SKM-1 (cell line): ENCODE data around the gene LAMB1.
"Not testable (repeated sequence)": the region's sequence is repeated elsewhere in the genome, so short reads cannot be mapped to it uniquely, and the experiment has no call there.

Experiments used
- DNase-seq: peaks from one replicate; lab custom pipeline; 2025; ENCODE audit not compliant: unreplicated experiment; lab: John Stamatoyannopoulos, UW

Gene LAMB1

DNA sequence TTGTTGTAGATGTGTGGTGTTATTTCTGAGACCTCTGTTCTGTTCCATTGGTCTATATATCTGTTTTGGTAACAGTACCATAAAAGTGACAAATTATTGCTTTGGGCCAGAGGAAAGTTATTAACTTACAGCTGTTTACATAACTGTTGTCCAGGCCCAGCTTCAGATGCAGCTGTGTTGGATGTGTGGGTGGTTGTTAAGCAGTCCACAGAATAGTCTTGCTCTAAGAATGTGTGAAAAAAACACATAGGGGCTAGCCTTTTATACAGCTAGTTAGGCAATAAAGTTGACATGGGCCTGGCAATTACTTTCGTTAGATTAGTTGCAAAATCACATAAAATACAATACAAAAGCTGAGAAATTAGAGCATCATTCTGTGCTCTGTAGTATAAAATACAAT, 80.1 kb downstream of the LAMB1 start:
- no peak for DNase-seq

DNA sequence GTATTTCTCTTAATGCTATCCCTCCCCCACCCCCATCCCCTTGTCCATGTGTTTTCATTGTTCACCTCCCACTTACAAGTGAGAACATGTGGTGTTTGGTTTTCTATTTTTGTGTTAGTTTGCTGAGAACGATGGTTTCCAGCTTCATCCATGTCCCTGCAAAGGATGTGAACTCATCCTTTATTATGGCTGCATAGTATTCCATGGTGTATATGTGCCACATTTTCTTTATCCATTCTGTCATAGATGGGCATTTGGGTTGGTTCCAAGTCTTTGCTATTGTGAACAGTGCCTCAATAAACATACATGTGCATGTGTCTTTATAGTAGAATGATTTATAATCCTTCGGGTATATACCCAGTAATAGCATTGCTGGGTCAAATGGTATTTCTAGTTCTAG, 81.1 kb downstream of the LAMB1 start:
- DNase-seq: not testable (repeated sequence)

DNA sequence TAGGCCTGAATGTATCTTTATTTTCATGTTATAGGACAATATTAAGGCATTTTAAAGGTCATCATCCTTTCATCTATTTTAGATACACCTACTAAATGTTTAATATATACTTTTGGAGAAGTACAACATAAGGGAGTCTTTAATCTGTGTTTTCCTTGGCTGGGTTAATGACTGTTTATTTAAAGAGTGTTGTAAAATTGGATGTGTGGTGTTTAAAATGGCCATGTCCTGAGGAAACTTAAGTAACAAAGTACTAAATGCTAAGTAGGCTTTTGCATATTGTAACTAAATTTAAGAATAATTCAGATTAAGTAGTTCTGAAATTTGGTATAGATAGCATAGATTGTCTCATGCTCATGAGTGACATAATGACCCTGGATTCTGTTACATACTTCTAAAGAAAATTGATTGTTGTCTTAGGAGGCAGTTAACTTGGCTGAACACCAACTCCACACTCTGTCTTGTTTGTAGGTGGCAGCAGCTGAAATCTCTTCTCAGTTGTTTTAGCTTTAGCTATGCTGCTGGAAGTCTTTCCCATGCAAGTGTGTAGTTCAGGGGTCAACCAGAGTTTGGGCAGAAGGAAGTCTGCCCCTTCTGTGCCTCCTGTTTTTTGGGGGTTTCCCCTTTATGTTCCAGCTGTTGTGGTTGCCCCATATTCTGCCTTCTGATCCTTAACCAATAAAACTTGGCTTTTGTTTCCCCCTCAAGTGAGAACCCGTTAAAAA, 82.8 kb downstream of the LAMB1 start:
- DNase-seq: no peak

DNA sequence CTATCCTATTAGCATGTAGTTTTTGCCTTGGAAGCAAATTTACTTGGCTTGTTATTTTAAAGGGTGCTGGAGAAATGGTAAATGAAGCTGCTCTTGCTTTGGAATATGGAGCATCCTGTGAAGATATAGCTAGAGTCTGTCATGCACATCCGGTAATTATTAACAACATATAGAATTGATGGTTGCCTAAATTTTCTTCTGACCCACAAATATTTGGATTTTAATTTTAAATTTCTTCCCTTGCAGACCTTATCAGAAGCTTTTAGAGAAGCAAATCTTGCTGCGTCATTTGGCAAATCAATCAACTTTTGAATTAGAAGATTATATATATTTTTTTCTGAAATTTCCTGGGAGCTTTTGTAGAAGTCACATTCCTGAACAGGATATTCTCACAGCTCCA, 84.0 kb downstream of the LAMB1 start:
- no peak for DNase-seq

DNA sequence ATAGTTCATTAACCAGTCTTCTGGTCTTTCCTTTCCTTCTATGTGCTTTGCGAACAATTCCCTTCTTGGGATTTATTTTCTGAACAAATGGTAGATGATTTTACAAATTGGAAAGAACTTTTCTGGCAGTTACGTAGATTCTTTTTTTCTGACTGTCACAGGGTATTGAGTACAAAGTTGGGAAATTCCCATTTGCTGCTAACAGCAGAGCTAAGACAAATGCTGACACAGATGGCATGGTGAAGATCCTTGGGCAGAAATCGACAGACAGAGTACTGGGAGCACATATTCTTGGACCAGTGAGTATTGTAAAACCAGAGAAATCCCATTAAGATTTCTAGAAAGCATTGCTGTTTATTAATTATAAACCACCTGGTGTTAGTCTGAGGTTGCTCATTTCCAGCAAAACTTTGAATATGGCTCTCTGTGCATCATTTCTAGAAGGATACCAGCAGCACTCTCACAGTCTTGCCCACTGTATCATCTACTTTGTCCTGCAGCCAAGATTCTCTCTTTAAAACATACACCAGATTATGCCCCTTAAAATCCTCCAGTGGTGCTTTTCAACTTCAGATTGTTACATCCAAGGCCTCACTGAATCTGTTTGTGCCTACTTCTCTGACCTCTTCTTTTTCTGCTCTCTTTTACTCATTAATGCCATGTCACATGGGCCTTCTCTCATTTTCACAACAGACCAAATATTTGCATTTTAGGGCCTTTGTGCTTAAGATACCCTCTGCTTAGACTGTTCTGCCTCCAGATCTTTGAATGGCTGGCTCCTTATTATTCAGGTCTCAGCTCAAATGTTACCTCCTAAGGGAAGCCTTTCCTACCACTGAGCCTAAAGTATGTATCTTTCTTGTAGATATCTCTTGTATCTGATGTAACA, 85.0 kb downstream of the LAMB1 start:
- no peak for DNase-seq

DNA sequence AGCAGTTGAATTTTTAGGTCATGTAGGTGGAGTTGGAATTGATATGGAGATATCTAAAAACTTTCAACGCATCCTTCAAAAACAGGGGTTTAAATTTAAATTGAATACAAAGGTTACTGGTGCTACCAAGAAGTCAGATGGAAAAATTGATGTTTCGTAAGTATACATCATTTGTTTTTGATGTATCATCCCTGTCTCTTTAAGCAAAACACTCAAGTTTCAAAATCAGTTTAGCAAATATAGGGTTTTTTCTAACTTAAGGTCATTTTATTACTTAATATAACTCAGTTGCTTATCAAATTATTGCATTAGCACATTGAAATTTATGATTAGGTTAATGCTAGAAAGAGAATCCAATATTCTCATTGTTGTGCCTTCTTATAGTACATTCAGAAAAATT, 87.4 kb downstream of the LAMB1 start:
- no peak for DNase-seq

DNA sequence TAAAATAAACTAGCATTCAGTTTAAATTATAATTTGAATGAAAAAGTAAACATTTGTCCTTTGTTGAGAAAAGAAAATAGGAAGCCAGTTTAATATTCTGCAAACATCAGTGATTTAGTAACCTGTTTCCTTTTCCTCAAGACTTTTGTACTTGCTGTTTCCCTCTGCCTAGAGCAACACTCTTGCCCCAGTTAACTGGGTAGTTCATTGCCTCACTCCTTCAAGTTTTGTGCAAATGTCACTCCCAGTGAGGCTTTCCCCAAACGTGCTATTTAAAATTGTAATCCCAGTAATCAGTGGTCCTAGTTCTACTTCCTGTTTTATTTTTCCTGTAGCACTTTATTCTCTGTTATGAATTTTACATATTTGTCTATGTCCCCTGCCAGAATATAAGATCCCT, 88.1 kb downstream of the LAMB1 start:
- DNase-seq: no peak

DNA sequence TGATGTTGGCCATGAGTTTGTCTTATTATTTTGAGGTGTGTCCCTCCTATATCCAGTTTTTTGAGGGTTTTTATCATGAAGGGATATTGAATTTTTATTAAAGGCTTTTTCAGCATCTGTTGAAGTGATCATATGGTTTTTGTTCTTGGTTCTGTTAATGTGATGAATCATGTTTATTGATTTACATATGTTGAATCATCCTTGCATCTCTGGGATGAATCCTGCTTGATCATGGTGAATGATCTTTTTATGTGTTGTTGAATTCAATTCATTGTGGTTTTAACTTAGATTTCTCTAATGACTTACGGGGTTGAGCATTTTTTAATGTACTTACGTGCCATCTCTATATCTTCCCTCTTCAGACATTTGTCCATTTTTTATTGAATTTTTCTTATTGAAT, 89.1 kb downstream of the LAMB1 start:
- DNase-seq: no peak

DNA sequence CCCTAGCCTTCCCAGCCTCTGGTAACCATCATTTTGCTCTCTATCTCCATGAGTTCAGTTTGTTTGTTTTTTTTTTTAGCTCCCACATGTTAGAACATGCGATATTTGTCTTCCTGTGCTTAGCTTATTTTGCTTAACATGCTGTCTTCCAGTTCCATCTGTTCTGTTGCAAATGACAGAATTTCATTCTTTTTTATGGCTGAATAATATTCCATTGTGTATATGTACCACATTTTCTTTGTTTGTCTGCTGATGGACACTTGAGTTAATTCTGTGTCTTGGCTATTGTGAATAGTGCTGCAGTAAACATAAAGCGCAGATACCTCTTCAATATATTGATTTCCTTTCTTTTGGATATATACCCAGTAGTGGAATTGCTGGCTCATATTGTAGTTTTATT, 91.0 kb downstream of the LAMB1 start:
- no peak for DNase-seq

DNA sequence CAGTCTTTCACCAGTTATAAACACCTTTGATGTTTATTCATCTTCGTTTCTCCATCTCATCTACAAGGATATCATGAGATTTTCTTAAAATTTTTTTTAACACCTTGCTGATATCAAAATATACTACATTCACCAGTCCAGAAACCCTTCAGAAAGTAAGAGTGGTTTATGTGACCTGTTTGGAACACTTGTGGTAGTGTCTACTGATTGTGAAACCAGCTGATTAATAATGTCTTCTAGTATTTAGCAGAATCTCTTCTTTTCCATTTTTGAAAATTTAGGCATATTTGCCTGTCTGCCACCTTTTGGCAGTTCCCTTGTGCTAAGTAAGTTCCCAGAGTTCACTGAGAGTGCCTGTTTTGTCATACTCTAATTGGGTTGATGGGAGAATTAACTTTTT, 93.5 kb downstream of the LAMB1 start:
- no peak for DNase-seq

DNA sequence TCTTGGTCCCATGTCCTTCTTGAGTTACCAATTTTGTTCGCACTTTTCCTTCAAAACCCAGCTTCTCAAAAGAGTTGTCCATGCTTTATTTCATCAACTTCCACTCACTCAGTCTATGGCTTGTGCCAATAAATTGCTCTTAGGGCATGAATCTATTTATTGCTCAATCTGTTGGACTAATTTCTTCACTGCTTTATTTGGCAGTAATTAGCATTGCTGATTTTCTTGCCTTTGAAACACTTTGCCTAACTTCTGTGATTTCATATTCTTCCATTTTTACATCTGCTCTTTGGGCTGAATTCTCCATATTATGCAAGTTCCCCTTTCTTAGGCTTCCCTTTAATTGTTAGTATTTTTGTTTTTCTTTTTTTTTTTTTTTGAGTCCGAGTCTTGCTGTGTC, 95.2 kb downstream of the LAMB1 start:
- DNase-seq: no peak

DNA sequence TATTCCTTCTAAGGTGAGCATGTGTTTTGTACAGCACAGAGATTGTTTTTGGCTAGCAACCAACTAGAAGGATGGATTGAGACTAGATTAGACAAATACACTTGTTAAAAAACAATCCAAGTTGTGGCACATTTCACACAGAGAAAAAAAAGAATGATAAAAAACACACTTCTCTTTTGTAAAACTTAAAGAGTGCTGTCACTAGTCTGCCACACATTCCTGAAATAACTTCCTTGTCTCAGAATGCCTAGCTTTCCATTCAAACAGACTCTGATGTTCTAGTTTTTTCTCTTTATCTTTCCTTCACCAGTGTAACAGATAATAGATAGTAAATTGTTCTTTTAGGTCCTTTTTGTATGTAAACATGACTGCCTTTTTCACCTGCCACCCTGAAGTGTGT, 100.6 kb downstream of the LAMB1 start:
- DNase-seq: no peak

DNA sequence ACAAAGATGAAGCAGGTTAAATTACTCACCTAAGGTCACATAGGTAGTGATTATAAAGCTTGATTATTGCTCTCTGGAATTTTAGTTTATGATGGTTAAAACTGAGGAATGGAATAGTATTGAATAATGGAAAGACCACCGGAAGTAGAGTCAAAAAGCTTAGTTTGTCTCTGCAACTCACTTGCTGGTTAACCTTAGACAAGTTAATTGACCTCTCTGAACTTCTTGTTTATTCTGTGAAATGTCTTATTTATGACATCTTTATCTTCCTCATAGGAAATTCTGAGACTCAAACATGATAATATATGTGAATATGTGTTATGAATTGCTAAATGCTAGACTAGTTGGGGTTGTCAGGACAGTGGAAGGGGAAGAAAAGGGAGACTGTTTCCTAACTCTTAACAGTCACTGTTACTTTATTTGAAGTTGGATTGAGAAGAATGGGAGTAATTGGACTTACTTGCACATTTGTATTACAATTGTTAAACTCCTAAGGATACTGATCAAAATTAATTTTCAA, 102.4 kb downstream of the LAMB1 start:
- DNase-seq: no peak

DNA sequence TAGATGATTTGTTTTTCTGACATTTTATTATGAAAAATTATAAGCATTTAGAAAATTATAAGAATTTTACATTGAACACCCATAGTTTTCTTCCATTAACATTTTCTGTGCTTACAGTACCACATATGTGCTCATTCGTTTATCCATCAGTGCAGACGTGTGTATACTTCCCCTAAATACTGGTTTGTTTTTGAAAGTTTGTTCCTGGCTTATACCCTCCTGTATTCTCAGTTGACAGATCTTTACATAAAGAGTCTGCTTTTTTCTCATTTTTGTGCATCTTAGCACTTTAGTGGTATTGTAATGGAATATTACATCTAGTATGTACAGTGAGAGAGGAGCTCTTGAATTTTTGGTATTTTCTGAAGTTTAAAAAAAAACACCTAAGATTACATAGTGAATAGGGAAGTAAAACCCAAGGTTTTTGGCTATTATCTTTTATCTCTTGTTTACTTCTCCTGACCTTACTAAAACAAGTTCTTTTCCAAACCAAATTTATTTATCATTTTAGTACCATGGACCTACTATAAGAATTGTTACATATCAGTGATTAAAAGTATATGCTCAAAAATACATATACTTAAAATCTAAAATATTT, 103.9 kb downstream of the LAMB1 start:
- DNase-seq: no peak

DNA sequence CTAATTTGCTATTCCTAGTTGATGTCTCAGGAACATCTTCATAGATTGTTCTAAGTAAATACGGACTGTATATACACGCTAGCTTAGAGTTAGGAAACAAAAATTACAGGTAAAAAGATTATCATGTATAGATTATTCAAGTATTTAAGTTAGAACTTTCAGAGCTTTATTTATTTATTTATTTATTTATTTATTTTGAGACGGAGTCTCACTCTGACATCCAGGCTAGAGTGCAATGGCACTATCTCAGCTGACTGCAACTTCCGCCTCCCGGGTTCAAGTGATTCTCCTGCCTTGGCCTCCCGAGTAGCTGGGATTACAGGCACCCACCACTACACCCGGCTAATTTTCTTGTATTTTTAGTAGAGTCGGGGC, 110.6 kb downstream of the LAMB1 start:
- DNase-seq: not testable (repeated sequence)

DNA sequence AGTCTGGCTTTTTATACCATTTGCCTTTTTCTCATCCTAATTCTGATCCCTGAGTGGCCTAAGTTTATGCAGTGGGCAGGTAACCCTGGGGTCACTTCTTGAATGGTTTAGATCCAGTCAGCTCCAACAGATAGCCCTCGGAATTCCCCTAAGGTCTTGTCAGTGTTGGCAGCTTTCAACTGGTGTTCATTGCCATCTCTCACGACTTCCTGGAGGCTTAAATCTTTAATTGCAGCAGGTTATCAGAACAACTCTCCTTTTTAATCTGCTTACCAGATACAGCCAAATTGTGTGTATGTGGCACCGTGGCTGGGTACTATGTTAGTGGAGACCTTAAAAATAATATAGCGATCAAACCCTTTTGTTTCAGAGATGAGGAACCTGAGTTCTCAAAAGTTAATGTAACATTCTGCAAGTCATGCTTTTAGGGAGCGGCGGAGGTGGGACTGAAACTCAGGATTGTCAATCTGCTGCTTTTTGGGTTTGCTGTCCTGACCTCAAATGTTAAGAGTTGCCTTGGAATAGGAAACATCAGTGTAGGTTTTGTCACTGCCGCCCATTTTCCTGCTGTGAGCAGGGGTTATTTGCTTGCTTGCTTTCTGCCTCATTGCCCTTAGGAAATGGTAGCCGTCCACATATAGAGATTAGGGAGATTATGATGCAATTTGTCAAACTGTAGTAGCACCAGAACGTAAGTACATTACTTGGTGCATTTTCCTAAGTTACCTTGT, 111.2 kb downstream of the LAMB1 start:
- no peak for DNase-seq

DNA sequence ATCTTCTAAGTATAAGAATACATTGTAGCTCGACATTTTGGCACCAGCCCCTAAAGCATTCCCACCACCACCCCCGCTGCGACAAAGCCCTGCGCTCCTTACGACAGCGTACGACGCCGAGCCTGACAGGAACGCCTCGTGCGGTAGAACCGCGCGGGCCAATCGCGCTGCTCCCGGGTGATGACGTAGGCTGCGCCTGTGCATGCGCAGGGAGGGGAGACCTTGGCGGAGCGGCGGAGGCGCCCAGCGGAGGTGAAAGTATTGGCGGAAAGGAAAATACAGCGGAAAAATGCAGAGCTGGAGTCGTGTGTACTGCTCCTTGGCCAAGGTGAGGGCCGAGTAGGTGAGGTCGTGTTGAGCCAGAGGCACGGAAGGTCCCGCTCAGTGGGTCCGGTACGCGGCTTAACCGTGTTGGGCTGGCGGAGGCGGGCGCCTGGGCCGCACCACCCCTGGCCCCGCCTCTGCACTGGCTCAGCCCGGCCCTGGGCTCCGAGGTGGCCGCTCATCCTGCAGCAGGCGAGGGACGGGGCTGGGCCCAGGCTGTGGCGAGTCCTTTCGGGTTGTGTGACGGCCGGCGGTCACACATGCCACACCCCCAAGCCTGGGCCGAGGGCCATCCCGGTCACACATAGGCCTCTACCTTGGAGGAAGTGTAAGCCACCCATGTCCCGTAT, 111.9 kb downstream of the LAMB1 start, which contains the start of gene DLD:
TSS of gene DLD (plus strand) at position 222 of the 674 bp plus-strand sequence. CDS start at position 290, 68 bp downstream.
- DNase-seq: peak; percentile 89

DNA sequence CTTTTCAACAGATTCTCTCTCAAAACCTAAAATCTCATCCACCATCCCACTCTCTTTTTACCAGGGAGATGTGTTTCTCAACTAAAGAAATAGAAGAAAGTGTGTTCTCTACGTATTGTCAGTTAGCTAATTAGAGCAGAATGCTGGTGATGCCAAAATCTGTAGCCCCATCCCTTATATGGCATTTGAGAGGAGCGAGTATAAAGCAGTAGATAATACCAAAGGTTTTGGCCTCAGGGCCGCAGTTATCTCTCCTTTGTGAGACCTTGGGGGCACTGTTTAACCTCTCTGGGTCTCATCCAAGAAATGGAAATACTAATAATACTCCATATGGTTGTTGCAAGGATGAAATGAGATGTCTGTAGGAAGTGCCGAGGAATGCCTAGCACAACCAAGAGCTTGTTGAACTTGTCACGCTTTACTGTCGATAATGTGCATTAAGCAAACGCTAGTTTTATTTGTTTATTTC, 112.4 kb downstream of the LAMB1 start:
- DNase-seq: no peak

DNA sequence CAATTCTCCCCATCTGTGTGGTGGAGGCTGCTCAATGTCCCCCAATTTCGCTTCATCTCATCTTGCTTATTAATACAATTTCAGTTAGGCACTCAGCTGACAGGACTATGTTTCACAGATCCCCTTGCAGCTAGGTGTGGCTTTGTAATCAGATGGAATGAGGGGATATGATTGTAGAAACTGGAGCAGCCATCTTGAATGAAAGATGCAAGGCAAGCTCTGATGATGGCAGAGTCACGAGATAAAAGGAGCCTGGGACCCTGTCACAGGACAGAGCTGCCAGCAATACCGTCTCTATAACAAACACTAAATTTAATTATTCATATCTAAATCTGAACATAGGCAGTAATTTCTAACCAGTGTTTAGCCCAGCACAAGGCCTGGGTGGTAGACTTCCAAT, 113.0 kb downstream of the LAMB1 start:
- no peak for DNase-seq

DNA sequence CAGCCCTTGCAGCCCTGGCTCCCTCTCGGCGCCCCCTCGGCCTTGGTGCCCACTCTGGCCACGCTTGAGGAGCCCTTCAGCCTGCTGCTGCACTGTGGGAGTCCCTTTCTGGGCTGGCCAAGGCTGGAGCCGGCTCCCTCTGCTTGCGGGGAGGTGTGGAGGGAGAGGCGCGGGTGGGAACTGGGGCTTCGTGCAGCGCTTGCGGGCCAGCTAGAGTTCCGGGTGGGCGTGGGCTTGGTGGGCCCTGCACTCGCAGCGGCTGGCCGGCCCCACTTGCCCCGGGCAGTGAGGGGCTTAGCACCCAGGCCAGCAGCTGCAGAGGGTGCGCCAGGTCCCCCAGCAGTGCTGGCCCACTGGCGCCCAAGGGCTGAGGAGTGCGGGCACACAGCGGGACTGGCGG, 115.1 kb downstream of the LAMB1 start:
- DNase-seq: not testable (repeated sequence)
